ENCODE measurements around the gene KDM4C.

DNA sequence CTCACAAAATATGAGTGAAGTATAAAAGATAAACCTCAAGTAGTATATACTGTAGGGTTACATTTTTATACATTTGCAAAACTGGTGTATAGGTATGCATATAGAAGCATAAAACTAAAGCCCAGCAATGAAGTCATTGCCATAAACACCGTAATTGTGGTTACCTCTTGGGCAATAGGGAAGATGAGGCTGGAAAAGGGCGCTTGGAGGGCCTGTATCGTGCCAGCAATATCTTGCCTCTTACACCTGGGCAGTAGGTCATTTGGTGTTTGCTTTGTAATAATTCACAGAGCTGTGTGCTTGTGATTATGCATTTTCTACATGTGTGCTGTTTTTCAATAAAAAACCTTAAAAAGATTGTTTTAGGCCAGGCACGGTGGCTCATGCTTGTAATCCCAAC lies 45.2 kb downstream of the KDM4C start:
- TF ChIP-seq, protein P1, sequence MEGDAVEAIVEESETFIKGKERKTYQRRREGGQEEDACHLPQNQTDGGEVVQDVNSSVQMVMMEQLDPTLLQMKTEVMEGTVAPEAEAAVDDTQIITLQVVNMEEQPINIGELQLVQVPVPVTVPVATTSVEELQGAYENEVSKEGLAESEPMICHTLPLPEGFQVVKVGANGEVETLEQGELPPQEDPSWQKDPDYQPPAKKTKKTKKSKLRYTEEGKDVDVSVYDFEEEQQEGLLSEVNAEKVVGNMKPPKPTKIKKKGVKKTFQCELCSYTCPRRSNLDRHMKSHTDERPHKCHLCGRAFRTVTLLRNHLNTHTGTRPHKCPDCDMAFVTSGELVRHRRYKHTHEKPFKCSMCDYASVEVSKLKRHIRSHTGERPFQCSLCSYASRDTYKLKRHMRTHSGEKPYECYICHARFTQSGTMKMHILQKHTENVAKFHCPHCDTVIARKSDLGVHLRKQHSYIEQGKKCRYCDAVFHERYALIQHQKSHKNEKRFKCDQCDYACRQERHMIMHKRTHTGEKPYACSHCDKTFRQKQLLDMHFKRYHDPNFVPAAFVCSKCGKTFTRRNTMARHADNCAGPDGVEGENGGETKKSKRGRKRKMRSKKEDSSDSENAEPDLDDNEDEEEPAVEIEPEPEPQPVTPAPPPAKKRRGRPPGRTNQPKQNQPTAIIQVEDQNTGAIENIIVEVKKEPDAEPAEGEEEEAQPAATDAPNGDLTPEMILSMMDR (IDR thresholded peaks at IDR 0.05) = no peak
- TF ChIP-seq POLR2A (IDR thresholded peaks at IDR 0.05) = no peak

All from thyroid gland (tissue), 4 donors.